Endometrial microvascular endothelial cells (primary cell): ENCODE data around the gene TATDN3. TPM values are rescaled to one million over a fixed set of nuclear protein-coding genes. Genes with fewer than 3 reads are reported as not detected.
"Not testable (repeated sequence)": the region's sequence is repeated elsewhere in the genome, so short reads cannot be mapped to it uniquely, and the experiment has no call there.

Experiments used
- in situ Hi-C: cut with HindIII; loops from 2 replicates; pipeline ENCODE4 v1.10.0; 2017; ENCODE audit warnings: low sequenced_read_pairs, low pct_unique_long_range_greater_than_20kb; ENCODE audit errors: inconsistent ontology term
- total RNA-seq: library from RNA; depleted of rRNA; stranded (reverse); fragments of >200 nt; gene quantifications from one replicate; pipeline ENCODE4 v1.2.3, GENCODE V29; 2015; ENCODE audit errors: inconsistent ontology term

TATDN3 gene
- total RNA-seq, 1 donor from 2014 or later: 16.6 TPM

- in situ Hi-C loops: no loop called here
These were observed 20.4 kb upstream of the TATDN3 start for GRCh38 chr1:212771341-212771740.

- in situ Hi-C loops: no loop called here
These were observed 18.7 kb upstream of the TATDN3 start for GRCh38 chr1:212773011-212773410.

- in situ Hi-C loops: no loop called here
These were observed 17.1 kb upstream of the TATDN3 start for GRCh38 chr1:212774584-212774983.

GRCh38 chr1:212775241-212775640 is 16.5 kb upstream of the TATDN3 start:
- in situ Hi-C loops: no loop called here

GRCh38 chr1:212777151-212777550 is 14.5 kb upstream of the TATDN3 start:
- in situ Hi-C loops: no loop called here

GRCh38 chr1:212779086-212779485 is 12.6 kb upstream of the TATDN3 start:
- in situ Hi-C loops: not testable (repeated sequence)

GRCh38 chr1:212780759-212781158 is 10.9 kb upstream of the TATDN3 start:
- in situ Hi-C loops: loop anchor here (10.0 kb wide), 1 partner anchor 166 kb away; no protein-coding TSS in a partner anchor

- in situ Hi-C loops: loop anchor here (10.0 kb wide), 1 partner anchor 166 kb away; no protein-coding TSS in a partner anchor
These were observed 10.5 kb upstream of the TATDN3 start for GRCh38 chr1:212781225-212781624.

- in situ Hi-C loops: loop anchor here (10.0 kb wide), 1 partner anchor 168 kb away; no protein-coding TSS in a partner anchor
These were observed 9.1 kb upstream of the TATDN3 start for GRCh38 chr1:212782422-212783154.

GRCh38 chr1:212783976-212784375 is 7.7 kb upstream of the TATDN3 start:
- in situ Hi-C loops: loop anchor here (10.0 kb wide), 1 partner anchor 169 kb away; no protein-coding TSS in a partner anchor

- in situ Hi-C loops: loop anchor here (10.0 kb wide), 1 partner anchor 171 kb away; no protein-coding TSS in a partner anchor
These were observed 5.8 kb upstream of the TATDN3 start for GRCh38 chr1:212785871-212786270.

GRCh38 chr1:212791261-212791675 is 426 bp upstream of the TATDN3 start:
- in situ Hi-C loops: no loop called here

- in situ Hi-C loops: no loop called here
These were observed 758 bp downstream of the TATDN3 start for GRCh38 chr1:212792396-212792908.

- in situ Hi-C loops: no loop called here
These were observed 2.9 kb downstream of the TATDN3 start for GRCh38 chr1:212794561-212795014.

GRCh38 chr1:212797681-212798080 is 6.0 kb downstream of the TATDN3 start:
- in situ Hi-C loops: no loop called here

GRCh38 chr1:212805767-212806166 is 14.1 kb downstream of the TATDN3 start:
- in situ Hi-C loops: no loop called here

- in situ Hi-C loops: no loop called here
These were observed 23.0 kb downstream of the TATDN3 start for GRCh38 chr1:212814537-212815334.

GRCh38 chr1:212816567-212817278 is 25.0 kb downstream of the TATDN3 start:
- in situ Hi-C loops: no loop called here

GRCh38 chr1:212819726-212820125 is 28.0 kb downstream of the TATDN3 start:
- in situ Hi-C loops: no loop called here
